ENCODE results near the gene PCDH9. TPM values are rescaled to one million over a fixed set of nuclear protein-coding genes. Genes with fewer than 3 reads are reported as not detected.

Gene PCDH9
- total and polyA plus RNA-seq, 11 donors = 3.0 to 39.6 (median 21.6) TPM

- ATAC-seq (no peak), DNase-seq (no peak)
- no peak for TF ChIP-seq POLR2A (IDR thresholded peaks at IDR 0.05)
- TF ChIP-seq CTCF (IDR thresholded peaks at IDR 0.05) = no peak
- 70 to 91% (median 80%) methylated on average over 1 of the region's 1 CpG for WGBS, 4 donors
- H3K4me1 ChIP-seq = no peaks in the 10 kb centered on the region
- H3K36me3 ChIP-seq = no peaks in the 10 kb centered on the region
- H3K9me3 ChIP-seq = no peaks in the 10 kb centered on the region
- no peaks in the 10 kb centered on the region for H3K27me3 ChIP-seq
- intact Hi-C loops (cut with DNase I) = no loop called here
- no peak overlapping the region for H3K4me3 ChIP-seq
- H3K27ac ChIP-seq = no peak overlapping the region
These were observed 862.8 kb downstream of the PCDH9 start for GRCh38 chr13:66367356-66367755.

- Histone ChIP-seq H3K4me3 (no peak overlapping the region), H3K27me3 (no peaks in the 10 kb centered on the region), H3K36me3 (no peaks in the 10 kb centered on the region), H3K27ac (no peak overlapping the region), H3K9me3 (no peaks in the 10 kb centered on the region), H3K4me1 (no peaks in the 10 kb centered on the region)
- ATAC-seq = no peak
- no peak for DNase-seq
- intact Hi-C loops (cut with DNase I) = no loop called here
- 90 to 94% (median 92%) methylated on average over 3 of the region's 3 CpGs for WGBS, 4 donors
- TF ChIP-seq POLR2A (IDR thresholded peaks at IDR 0.05) (no peak), CTCF (IDR thresholded peaks at IDR 0.05) (no peak)
These were observed 865.0 kb downstream of the PCDH9 start for GRCh38 chr13:66365101-66365500.

DNA sequence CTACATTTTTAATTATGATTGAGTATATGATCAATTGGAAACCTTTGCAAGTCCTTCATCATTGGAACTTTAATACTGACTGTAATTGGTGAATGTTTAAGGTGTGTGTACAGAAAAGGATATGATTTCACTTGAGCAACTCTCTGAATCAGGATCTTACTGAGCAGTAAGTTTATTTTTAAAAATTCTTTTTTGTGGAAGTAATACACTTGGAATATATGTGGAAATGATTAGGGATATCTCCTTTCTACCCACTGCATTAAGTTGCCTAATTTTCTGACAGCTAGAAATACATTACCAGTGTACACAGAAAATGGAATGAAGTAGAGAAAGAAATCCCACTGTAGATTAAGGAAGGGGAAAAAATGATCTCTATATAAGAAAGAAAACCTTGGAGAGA lies 865.8 kb downstream of the PCDH9 start:
- intact Hi-C loops (cut with DNase I) = no loop called here
- Histone ChIP-seq H3K27ac (no peak overlapping the region), H3K4me1 (no peaks in the 10 kb centered on the region), H3K9me3 (no peaks in the 10 kb centered on the region), H3K4me3 (no peak overlapping the region), H3K27me3 (no peaks in the 10 kb centered on the region), H3K36me3 (no peaks in the 10 kb centered on the region)
- TF ChIP-seq POLR2A (IDR thresholded peaks at IDR 0.05) (no peak), CTCF (IDR thresholded peaks at IDR 0.05) (no peak)
- no peak for ATAC-seq
- DNase-seq = no peak

DNA sequence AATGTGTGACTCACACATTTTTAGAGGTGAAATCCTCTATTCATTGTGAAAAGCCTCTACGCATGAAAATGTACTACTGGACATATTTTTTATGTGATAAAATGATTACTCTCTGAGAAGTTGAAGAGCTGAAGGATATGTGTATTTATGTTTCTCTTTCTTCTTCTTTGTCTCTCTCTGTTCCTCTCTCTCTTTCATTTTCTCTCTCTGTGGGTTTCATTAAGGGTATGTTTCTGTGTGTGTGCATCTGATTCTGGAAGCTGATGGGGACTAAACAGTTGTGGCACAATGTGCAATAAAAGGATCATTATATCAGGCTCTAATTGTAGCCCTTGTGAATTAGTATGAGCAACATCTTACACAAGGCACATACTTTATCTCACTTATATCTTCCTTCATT lies 867.7 kb downstream of the PCDH9 start:
- H3K36me3 ChIP-seq = no peaks in the 10 kb centered on the region
- H3K27ac ChIP-seq = no peak overlapping the region
- intact Hi-C loops (cut with DNase I) = no loop called here
- no peak for DNase-seq
- no peaks in the 10 kb centered on the region for H3K4me1 ChIP-seq
- 87 to 94% (median 90%) methylated on average over 1 of the region's 1 CpG for WGBS, 4 donors
- no peaks in the 10 kb centered on the region for H3K9me3 ChIP-seq
- H3K4me3 ChIP-seq = no peak overlapping the region
- TF ChIP-seq CTCF (IDR thresholded peaks at IDR 0.05) = no peak
- TF ChIP-seq POLR2A (IDR thresholded peaks at IDR 0.05) = no peak
- no peak for ATAC-seq
- no peaks in the 10 kb centered on the region for H3K27me3 ChIP-seq

Measured in heart left ventricle (tissue), 16 donors.